HepG2 (cell line): Measurements from ENCODE around the gene SLCO1B1.

Source experiments
- FOXK2 ChIP-seq: fragments of 450-650 bp; IDR thresholded peaks from 2 replicates; pipeline ENCODE4 v1.6.1; 2016
- HOXA3 ChIP-seq: sonication (generic); formaldehyde crosslinking; IDR thresholded peaks from 2 replicates; pipeline ENCODE4 v1.5.0; 2020; ENCODE audit warnings: missing genetic modification reagents
- SRY ChIP-seq: sonication (generic); formaldehyde crosslinking; IDR thresholded peaks from 2 replicates; pipeline ENCODE4 v1.8.0; 2022; ENCODE audit warnings: mild to moderate bottlenecking, missing genetic modification reagents
- ZNF616 ChIP-seq: sonication (generic); formaldehyde crosslinking; IDR thresholded peaks from 2 replicates; pipeline ENCODE4 v1.5.0; 2020; ENCODE audit warnings: low read depth, mild to moderate bottlenecking, missing genetic modification reagents

DNA sequence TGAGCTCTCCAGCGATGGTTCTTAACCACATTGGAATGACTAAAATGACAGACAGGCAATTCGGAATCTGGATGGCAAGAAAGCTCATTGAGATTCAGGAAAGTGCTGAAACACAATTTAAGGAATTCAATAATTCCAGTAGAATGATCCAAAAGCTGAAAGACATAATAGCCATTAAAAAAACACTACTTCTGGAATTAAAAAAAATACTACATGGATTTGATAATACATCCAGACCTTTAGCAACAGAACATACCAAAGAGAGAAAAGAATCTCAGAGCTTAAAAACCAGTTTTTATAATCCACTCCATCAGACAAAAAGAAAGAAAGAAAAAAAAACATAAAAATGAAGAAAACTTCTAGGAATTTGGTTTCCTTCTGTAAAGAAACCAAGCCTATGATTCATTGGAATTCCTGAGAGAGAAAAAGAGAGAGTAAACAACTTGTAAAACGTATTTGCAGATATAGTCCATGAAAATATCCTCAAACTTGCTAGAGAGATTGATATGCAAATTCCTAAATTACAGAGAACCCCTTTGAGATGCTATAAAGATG lies 52.8 kb downstream of the SLCO1B1 start:
- TF ChIP-seq HOXA3 (CRISPR knock-in tag), result no peak
- TF ChIP-seq ZNF616 (CRISPR knock-in tag), result no peak
- no peak for TF ChIP-seq FOXK2
- no peak for TF ChIP-seq SRY
